Suppressor macrophage treated with lipopolysaccharide for 1 hour (primary cell): ENCODE data around the gene SULT4A1.

Experiments
- DNase-seq, 3 donors: peaks; one replicate each; pipeline ENCODE4 v3.0.0-alpha.2; 2020 to 2022

SULT4A1 gene

DNA sequence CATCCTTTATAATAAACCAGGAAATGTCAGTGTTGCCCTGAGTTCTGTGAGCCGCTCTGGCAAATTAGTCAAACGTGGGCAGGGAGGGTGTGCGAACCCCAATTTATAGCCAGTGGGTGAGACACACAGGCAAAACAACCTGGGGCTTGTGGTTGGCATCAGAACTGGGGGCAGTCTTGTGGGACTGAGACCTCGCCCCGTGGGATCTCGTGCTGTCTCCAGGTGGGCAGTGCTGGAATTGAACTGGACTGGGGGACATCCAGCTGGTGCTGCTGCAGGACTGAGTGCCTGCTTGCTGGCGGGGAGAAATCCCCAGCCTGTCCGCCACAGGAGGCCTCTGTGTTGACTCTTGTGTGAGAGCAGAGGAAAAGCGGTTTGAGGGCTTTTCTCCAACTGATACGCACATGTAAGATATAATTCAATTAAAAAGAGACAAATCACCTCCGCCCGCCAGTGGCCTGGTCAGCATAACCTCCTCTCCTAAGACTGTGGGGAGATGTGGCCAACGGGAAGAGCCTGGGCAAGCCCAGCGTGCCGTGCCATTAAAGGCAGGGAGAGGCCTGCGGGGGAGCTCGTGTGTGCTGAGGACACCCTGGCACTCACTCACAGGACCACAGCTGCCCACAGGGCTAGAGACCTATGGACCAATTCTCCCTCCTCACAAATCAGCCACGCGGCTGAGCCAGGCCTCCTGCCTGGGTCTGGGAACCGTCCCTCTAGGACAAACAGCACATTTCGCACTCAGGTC lies 18.4 kb downstream of the SULT4A1 start:
- no peak for DNase-seq

DNA sequence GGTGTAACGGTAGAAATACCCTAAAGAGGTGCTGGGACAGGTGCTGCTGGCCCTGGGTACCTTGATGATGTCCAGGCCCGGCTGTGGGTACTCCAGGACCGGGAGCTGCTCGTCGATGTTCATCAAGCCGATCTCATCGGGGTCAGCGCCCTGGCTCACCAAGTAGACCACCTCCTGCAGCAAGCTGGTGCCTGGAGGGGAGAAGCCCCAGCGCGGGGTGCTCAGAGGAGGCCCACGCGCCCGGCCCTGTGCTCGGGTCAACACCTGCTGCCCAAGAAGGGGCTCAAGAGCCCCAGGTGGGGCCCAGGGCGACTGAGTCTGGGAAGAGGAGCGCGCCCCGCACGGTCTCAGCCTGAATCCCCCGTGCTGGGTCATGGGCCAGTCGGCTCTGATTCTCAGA lies 20.6 kb downstream of the SULT4A1 start:
- DNase-seq = no peak

DNA sequence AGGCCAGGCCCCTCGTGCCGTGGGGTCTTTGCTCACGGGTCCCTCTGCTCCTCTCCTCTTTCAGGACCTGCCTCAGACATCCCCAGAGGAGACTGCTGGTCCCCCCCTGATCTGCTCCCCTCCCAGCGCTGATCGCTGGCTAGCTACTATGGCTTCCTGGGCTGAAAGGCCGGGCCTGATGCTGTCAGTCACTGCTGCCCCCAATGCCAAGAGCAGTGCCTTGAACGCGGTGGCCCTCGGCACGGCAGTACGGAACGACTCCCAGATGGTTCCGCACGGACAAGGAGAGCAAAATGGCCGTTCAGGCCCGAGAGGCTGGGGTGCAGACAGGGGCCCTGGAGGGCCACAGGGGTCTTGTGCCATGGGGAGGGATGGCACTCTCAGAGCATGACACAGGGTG lies 21.5 kb downstream of the SULT4A1 start:
- no peak for DNase-seq

DNA sequence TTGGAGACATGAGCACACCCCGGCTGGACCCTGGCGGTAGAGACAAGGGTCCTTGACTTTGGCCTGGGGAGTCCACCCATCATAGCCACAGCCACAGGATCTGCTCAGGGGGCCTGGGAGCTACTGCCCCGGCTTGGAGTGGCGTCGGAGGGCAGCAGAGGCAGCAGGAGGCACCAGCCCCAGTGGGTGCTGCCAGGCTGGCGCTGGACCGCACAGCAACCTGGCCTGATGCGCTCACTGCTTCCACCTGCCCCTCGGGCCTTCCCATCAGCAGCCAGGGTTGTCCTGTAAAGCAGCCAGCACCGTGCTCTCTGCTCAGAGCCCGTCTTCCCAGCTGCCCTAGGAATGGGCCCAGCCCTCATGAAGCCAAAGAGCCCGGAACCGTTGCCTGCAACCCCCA lies 21.9 kb downstream of the SULT4A1 start:
- no peak for DNase-seq

DNA sequence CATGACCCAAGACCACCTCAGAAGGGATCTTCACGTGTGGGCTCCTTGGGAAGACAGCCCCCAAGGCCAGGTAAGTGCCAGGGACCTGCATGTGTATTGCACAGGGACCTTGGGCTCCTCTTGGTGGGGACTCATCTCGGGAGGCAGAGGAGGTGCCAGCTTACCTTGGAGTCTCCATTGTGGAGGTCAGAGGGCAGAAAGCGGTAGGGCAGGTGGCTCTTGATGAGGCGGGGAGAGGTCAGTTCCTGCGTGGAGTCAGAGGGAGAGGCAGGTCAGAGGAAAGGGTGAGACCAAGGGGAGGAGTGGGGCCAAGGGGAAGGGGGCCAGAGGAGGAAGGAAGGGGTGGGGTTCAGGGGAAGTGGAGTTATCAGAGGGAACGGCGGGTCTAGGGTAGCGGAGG lies 22.5 kb downstream of the SULT4A1 start:
- DNase-seq = no peak

DNA sequence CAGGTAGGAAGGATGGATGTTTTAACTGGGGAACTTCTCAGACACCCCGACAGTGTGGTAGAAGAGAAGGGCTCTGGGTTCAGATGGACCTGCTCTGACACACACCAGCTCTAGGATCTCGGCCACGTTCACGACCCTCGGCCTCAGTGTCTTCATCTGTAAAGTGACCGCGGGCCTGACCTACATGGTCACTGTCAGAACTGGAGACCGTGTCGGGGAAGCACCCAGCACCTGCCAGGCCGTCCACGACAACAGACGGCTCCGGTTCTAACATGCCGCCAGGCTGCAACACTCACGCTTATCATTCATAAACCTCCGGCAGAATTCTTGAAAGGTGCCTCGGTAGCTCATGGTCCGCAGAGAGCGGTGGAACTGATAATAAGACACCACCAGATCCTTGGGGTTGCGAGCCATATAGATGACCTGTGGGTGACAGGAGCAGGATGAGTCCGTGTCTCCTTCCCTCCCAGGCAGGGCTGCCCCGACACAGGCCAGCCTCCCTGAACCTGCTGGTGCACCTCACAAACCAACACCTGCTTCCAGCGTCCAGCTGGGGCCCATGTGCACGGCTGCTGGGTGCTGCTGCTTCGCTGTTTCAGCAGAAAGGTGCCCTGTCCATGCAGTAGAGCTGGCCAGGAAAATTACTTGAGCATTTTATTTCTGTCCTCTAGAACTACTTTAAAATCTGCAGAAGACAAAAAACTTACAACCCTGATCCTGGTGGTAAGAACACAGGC lies 23.6 kb downstream of the SULT4A1 start:
- no peak for DNase-seq

DNA sequence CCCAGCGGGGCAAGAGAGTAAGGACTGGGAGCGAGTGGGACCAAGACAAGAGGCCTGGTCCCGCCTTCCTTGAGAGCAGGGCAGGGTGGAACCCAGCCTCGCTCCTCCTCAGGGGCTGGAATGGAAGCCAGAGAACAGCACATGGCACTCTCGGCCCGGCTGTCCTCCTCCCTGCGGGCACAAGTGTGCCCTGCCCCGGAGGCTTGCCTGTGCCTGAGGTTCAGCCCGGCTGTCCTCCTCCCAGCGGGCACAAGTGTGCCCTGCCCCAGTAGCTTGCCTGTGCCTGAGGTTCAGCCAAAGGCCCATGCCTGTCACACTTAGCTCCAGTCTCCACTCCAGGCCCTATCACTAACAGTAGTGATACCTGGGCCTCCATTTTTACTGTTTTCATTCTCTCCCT lies 24.2 kb downstream of the SULT4A1 start:
- no peak for DNase-seq

DNA sequence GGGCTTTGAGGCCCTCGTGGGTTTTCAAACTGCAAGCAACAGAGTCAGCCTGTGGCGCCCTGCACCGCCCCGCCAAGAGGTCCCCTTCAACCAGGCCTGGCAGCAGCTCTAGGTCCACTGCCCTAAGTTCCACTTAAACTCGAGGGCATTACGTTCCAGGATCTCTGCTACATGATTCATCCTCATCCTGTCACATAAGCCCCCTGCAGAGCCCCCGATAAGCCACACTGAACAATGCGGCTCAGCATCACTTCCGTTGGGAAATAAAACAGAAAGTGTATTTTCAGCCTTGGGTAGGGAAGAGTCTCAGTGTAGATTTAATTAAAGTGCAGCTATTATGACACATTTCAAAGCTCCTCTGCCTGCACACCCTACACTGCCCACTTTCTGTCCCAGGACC lies 24.6 kb downstream of the SULT4A1 start:
- DNase-seq = no peak

DNA sequence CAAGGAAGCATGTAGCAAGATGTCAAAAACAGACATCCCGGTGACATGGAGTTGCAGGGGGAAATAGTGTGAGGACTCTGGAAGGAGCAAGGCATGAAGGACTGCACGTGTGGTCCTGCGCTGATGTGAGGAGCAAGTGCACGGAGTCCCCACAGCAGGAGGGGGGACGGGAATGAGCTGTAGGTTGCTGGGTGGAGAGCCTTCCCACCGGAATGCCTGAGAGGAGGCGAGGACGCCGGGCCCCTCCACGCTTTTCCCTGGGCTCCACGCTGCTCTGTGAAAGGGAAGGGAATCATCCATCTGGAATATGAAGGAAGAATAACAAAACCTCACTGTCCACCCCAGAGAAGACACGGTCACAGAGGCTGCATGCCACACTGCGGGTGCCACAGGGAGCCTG lies 26.6 kb downstream of the SULT4A1 start:
- no peak for DNase-seq

DNA sequence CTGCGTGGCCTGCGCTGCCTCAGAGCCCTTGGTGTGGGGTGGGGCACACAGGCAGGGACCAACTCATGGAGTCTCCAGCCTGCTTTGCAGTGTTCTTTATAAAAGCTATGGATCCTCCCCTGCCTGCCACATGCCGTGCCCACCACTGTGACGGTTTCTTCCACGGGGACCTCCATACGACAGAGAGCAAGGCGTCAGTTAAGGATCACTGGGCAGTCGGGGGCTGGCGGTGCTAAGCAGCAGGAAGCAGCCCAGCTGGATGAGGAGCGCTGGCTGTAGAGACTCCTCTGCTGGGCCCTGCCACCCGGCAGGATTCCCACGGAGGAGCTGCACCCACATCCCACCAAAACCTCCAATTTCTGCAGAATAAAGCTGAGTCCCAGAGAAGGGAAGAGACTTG lies 27.1 kb downstream of the SULT4A1 start:
- no peak for DNase-seq

DNA sequence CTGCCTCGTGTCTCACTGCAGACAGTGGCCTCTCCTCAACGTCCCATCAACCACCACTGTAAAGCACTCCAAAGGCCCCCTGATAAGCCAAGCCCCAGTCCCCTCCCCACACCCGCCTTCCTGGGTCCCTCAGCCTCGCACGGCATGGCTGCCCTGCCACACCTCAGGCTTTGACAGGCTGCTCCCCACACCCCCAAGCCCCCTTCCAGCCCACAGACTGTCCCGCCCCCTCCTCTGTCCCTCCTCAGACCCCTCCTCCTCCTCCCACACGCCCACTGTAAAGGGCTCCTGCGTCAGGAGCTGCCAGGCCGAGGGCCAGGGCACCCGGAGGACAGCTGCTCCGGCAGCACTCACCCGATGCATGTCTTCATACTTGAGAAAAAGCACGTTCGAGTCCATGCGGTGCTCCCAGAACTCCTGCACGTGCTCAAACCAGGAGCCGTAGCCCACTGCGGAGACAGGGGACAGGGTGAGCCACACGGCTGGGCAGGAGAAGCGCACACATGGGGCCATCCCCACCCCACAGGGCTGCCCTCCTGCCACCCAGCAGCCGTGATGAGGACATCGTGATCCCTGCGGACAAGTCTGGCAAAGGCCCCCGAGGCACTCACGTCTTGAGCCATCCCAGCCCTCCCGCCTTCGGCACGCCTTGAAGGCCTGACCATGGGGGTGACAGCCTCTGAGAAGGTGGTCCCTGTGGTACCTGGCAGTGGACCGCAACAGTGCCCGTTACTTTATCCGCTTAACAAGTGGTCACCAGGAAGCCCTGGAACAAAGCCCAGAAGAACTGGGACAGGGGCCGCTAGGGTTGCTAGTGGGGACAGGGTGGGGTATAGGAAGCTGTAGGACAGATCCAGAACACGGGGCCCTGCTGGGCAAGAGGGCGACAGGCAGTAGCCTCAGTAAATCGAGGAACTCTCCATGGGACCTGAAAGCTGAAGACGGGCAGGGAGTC lies 28.8 kb downstream of the SULT4A1 start:
- DNase-seq = no peak

DNA sequence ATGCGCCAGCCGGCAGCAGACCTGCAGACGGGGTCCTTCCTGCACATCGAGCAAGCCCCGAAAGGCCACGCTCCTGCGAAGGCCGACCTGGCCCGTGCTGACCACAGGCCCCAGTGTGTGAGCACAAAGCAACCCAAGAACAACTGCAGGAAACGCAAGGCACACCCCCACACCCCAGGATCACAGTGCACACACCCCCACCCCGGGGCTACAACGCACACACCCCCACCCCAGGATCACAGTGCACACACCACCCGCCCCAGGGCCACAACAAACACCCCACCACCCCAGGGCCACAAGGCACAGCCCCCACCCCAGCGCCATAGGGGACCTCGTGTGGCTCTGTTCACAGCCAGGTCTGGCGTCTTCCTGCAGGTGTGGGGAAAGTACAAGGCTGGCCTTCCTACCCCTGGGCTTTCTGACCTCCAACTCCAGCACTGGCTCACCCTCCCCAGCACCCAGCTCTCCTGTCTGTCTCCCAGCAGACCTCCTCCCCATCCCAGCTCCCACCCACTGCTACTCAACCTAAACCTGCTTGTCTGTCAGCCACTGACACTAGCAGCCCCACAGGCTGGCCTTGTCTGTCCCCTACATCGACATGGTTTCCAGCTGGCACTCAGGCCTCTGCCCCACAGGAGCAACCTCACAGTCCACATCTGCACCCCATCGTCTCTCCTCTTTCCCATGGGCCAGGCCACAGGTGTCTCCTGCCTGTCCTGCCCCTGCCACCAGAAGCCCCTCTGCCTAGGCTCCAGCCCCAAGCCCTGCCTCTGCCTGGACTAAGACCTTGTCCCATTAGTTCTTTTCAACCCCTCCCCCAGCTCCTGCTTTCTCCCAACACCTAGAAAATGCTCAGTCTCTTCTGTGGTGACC lies 29.7 kb downstream of the SULT4A1 start:
- no peak for DNase-seq

DNA sequence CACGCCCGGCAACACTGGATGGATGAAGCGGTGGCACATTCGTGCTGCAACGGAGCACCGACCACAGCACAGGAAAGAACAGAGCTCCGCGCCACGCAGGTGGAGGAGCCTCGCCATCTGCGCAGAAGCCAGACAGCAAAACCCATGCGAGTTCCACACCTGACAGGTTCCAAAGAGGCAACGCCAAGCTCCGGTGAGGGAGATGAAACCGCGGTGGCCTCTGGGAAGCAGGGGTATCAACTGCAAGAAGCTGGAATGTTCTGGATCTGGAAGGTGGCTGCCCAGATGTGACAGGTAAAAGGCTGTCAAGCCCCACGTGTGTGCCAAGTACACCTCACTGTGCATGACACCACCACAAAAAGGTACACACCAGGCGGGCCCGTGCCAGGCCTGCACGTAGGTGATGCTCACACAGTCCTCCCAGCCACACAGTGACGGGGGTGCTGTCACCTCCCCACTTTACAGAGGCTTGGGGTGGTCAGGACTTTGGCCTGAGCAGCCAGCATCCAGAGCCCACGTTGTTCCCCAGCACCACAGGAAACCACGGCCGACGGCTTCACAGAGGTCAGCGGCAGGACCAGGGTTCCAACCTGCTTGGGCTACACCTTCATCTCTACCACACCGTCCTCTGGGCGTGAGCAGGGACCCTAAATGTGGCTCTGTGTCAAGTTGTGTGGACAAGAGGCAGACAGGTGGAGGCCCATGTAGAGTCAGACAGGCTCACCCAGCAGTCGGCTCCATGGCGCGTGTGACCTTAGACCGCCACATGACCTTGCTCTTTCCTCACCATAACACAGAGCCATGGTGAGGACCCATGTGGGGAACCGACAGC lies 30.5 kb downstream of the SULT4A1 start:
- DNase-seq = no peak

DNA sequence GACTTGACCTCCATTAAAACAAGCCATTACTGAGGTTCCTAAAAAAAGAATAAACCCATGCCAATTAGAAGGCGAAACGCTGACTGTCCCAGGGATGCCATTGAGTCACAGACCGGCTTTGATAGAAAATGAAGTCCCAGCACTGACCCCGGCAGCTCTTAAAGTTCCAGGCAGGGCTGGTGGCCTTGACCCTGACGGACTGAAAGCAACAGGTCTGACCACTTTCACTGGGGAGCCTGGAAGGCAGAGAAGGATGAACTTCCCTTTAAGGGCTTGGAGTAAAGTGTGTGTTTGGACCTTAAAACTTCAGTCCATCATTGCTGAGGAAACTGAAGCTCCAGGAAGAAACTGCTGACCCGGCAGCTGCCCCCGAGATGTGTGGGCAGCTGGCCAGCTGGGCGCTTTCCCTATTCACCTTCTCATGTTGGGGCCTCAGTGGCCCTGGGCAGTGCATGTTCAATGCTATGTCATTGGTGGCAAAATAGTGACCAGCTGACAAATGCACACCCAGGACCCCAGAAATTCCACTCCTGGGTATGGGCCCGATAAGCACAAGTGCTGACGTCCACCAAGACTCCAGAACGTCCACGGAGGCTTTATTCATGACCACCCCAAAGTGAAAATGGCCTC lies 31.3 kb downstream of the SULT4A1 start:
- no peak for DNase-seq

DNA sequence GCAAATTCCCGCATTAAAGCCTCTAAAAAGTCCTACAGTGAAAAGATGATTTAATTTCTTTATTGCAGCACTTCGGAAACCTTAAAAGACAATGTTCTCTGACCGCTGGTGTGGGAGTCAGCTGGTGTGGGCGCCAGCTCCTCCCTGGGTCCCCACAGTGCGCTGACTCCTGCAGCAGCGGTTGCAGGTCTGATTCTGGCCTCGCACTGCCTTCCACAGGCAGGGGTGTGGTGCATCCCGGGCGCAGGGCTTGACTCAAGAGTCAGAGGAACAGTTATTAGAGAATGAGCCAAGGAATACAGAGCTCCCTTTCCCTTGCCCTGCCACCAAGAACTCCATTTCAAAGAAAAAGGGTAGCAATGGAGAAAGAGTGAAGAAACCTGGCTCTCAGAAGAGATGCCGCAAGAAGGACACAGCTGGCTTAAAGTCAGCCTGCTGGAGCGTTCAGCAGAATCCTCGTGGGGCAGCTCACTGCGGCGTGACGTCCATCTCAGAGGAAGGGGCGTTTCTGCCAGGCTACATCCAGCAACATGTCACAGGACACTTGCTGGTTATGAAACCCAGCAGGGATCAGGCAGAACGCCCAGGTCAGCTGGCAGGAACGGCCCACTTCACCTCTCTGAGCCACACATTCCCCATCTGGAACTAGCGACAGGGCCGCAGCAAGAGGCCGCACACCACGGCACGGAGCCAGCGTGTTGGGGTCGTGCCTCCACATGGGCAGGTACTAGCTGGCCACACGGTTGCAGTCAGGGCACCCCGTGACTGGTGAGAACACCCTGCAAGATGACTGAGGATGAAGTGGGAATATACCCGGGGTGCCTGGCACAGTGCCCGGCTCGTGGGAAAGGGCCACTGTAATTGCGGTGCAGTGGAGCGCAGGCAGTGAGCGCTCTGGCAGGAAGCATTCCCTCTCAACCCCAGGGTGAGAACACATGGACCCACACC lies 32.1 kb downstream of the SULT4A1 start:
- no peak for DNase-seq

DNA sequence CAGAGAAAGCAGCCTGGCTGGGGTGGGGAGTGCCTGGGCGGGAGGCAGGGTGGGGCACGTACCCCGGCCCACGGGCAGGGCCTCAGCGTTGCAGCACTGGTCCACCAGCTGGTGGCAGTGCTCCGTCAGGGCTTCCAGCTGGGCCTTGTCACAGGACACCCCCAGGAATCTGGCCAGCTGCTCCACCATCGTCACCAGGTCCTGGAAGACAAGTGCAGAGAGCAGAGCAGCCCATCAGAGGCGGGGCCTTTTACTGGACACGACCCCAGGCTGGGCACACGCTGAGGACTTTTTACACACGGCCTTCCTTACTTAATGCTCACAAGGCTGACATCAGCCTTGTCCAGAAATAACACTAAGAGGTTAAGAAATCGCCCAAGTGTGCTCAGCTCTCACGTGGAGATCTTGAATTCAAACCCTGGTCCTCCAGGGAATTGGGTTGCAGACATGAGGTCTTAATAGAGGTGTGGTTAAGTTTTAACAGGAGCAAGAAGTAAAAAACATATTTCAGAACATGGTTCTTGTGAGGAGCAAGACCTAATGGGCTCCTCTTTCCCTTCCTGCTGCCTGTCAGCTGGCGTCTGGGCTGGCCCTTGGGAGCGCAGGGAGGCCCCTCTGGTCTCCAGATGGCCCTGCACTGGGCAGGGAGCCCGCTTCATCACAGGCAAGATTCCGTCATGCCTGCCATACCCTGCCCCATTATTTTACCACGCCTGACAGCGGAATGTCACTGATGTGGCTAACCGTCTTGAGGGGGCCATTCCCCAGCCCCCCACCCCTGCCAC lies 33.1 kb downstream of the SULT4A1 start:
- no peak for DNase-seq

DNA sequence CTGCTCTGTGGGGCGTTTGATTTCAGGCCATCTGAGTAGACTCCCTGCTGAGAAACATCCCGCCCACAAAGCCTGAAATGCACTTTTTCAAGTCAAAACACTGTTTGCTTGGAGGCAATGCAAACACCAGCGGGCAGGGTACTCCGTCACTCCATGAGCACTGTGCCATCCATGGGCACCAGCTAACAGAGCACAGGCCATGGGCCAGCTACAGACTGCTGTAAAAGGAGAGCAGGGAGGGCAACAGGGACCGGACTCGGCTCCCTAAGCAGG lies 33.7 kb downstream of the SULT4A1 start:
- no peak for DNase-seq

DNA sequence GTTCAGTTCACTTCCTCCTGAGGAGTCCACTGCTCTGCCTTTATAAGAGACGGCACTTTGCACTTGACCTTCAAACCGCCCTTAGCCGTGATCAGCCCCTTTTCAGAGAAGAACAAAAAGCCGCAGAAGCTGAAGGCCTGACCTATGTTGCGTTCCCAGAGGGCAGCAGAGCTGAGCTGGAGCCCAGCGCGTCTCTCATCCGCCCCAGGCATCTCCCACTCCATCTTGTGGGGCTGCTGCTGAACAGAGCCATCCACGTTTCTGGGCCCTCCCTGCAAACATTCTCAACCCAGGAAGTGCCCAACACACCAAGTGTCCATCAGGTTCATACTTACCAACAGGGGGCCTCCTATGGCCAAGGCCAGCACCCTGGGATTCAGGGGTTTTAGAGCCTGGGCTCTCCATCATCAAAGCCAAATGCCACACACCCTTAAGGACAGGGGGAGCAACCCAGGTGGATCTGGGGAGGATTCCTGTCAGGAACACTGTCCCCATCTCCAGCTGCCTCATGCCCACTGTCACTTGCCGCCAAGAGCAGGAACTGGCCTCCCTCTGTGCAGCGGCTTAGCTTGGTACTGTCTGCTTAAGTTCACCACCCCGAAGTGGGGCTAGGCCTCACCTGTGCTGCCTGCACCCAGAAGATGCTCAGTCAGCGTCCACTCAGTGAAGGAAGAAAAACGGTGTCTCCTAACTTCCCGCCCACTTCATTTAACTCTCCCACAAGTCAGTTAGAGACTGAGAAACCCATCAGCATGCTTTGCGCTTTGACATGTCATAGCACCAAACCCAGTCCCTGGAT lies 34.2 kb downstream of the SULT4A1 start:
- no peak for DNase-seq
